Activated CD4-positive, alpha-beta memory T cell treated with anti-CD3 and anti-CD28 coated beads, Interleukin-2, amount 10 ng/mL, durations not matched to agents 7 days and 5 days (primary cell): ENCODE data around the gene RAB7B. TPM values are rescaled to one million over a fixed set of nuclear protein-coding genes. Genes with fewer than 3 reads are reported as not detected.

ENCODE experiments used
- CTCF ChIA-PET: fragments of 350-600 bp; sonication (Branson Sonifier 250); formaldehyde crosslinking; loops from one replicate; lab custom pipeline; 2021; ENCODE audit warnings: antibody characterized with exemption, inconsistent platforms; lab: Charles Lee
- POLR2A ChIA-PET: fragments of 350-600 bp; sonication (Branson Sonifier 250); formaldehyde crosslinking; loops from one replicate; lab custom pipeline; 2021; ENCODE audit warnings: antibody characterized with exemption; lab: Charles Lee
- DNase-seq: peaks from one replicate; pipeline ENCODE4 v3.0.0-alpha.2; 2020
- H3K27ac Mint-ChIP-seq: one replicate; pipeline ENCODE4 v1.8.0; 2021; ENCODE audit warnings: mild to moderate bottlenecking, mixed read lengths
- H3K27me3 Mint-ChIP-seq: one replicate; pipeline ENCODE4 v1.8.0; 2021; ENCODE audit warnings: mixed read lengths
- H3K36me3 Mint-ChIP-seq: one replicate; pipeline ENCODE4 v1.8.0; 2021; ENCODE audit warnings: low read depth, mixed read lengths
- H3K4me1 Mint-ChIP-seq: one replicate; pipeline ENCODE4 v1.8.0; 2021; ENCODE audit warnings: mixed read lengths
- H3K4me3 Mint-ChIP-seq: one replicate; pipeline ENCODE4 v1.8.0; 2021; ENCODE audit warnings: mild to moderate bottlenecking, mixed read lengths
- H3K9me3 Mint-ChIP-seq: one replicate; pipeline ENCODE4 v1.8.0; 2021; ENCODE audit warnings: mixed read lengths
- total RNA-seq, 2 experiments: library from RNA; stranded (reverse); gene quantifications; one replicate each; pipeline ENCODE4 v1.2.3, GENCODE V29; 2021

The RAB7B gene
- total RNA-seq, 2 experiments from 2014 or later = not detected

- CTCF ChIA-PET = interaction anchor here (1.1 to 6.5 kb wide), 7 partner anchors 10 to 328 kb away, joined by 3 to 46 read pairs (median 3); no protein-coding TSS in a partner anchor
- DNase-seq = no peak
- Mint-ChIP-seq H3K27me3 (peaks cover 16% of the 10 kb centered on the region), H3K4me1 (no peaks in the 10 kb centered on the region), H3K9me3 (peaks cover 5% of the 10 kb centered on the region), H3K27ac (no peak overlapping the region), H3K4me3 (no peak overlapping the region), H3K36me3 (no peaks in the 10 kb centered on the region)
- POLR2A ChIA-PET = no interaction called here
Observed at GRCh38 chr1:205986861-205987260, 16.3 kb downstream of the RAB7B start.

- Mint-ChIP-seq H3K4me3 (no peak overlapping the region), H3K36me3 (no peaks in the 10 kb centered on the region), H3K27me3 (peaks cover 13% of the 10 kb centered on the region), H3K9me3 (peaks cover 5% of the 10 kb centered on the region), H3K27ac (no peak overlapping the region), H3K4me1 (no peaks in the 10 kb centered on the region)
- no peak for DNase-seq
- ChIA-PET CTCF (interaction anchor here (1.0 to 6.5 kb wide), 9 partner anchors 9 to 328 kb away, joined by 3 to 46 read pairs (median 5); no protein-coding TSS in a partner anchor), POLR2A (no interaction called here)
Observed at GRCh38 chr1:205986292-205986691, 16.9 kb downstream of the RAB7B start.

- Mint-ChIP-seq H3K9me3 (peaks cover 5% of the 10 kb centered on the region), H3K36me3 (no peaks in the 10 kb centered on the region), H3K27me3 (peaks cover 12% of the 10 kb centered on the region), H3K27ac (no peak overlapping the region), H3K4me3 (no peak overlapping the region), H3K4me1 (no peaks in the 10 kb centered on the region)
- CTCF ChIA-PET = interaction anchor here (0.6 to 6.5 kb wide), 10 partner anchors 8 to 393 kb away, joined by 3 to 46 read pairs (median 4); no protein-coding TSS in a partner anchor
- POLR2A ChIA-PET = no interaction called here
- DNase-seq = no peak
Observed at GRCh38 chr1:205985330-205986005, 17.7 kb downstream of the RAB7B start.

- H3K4me1 Mint-ChIP-seq = no peaks in the 10 kb centered on the region
- H3K27me3 Mint-ChIP-seq = peaks cover 7% of the 10 kb centered on the region
- H3K36me3 Mint-ChIP-seq = no peaks in the 10 kb centered on the region
- CTCF ChIA-PET = interaction anchor here (0.7 to 6.5 kb wide), 4 partner anchors 121 to 209 kb away, joined by 3 to 46 read pairs (median 3); partner anchors contain the start of gene RAB29
- POLR2A ChIA-PET = no interaction called here
- H3K4me3 Mint-ChIP-seq = no peak overlapping the region
- peak; percentile 29 for DNase-seq
- H3K9me3 Mint-ChIP-seq = peaks cover 5% of the 10 kb centered on the region
- H3K27ac Mint-ChIP-seq = no peak overlapping the region
Observed at GRCh38 chr1:205983925-205984725, 19.1 kb downstream of the RAB7B start.

- no peaks in the 10 kb centered on the region for H3K4me1 Mint-ChIP-seq
- CTCF ChIA-PET = interaction anchor here (1.2 to 6.5 kb wide), 3 partner anchors 62 to 189 kb away, joined by 4 to 46 read pairs (median 5); no protein-coding TSS in a partner anchor
- POLR2A ChIA-PET = no interaction called here
- no peak for DNase-seq
- H3K27me3 Mint-ChIP-seq = peaks cover 9% of the 10 kb centered on the region
- H3K36me3 Mint-ChIP-seq = no peaks in the 10 kb centered on the region
- H3K27ac Mint-ChIP-seq = no peak overlapping the region
- peaks cover 5% of the 10 kb centered on the region for H3K9me3 Mint-ChIP-seq
- no peak overlapping the region for H3K4me3 Mint-ChIP-seq
Observed at GRCh38 chr1:205981257-205981656, 21.9 kb downstream of the RAB7B start.

- no peaks in the 10 kb centered on the region for H3K4me1 Mint-ChIP-seq
- peaks cover 5% of the 10 kb centered on the region for H3K9me3 Mint-ChIP-seq
- CTCF ChIA-PET = interaction anchor here (1.2 kb wide), 1 partner anchor 61 kb away, joined by 4 read pairs; no protein-coding TSS in a partner anchor
Observed at GRCh38 chr1:205980237-205980870, 22.8 kb downstream of the RAB7B start.

GRCh38 chr1:205979301-205979700, 23.9 kb downstream of the RAB7B start:
- POLR2A ChIA-PET = no interaction called here
- H3K4me1 Mint-ChIP-seq = no peaks in the 10 kb centered on the region
- peaks cover 9% of the 10 kb centered on the region for H3K27me3 Mint-ChIP-seq
- H3K27ac Mint-ChIP-seq = no peak overlapping the region
- DNase-seq = no peak
- H3K36me3 Mint-ChIP-seq = no peaks in the 10 kb centered on the region
- CTCF ChIA-PET = interaction anchor here (4.2 kb wide), 1 partner anchor 187 kb away, joined by 118 read pairs; no protein-coding TSS in a partner anchor
- H3K9me3 Mint-ChIP-seq = peaks cover 14% of the 10 kb centered on the region
- no peak overlapping the region for H3K4me3 Mint-ChIP-seq

More at GRCh38 chr1:205980237-205980870, 22.8 kb downstream of the RAB7B start:
- H3K27ac Mint-ChIP-seq = no peak overlapping the region
- POLR2A ChIA-PET = no interaction called here
- H3K27me3 Mint-ChIP-seq = peaks cover 9% of the 10 kb centered on the region
- no peaks in the 10 kb centered on the region for H3K36me3 Mint-ChIP-seq
- no peak for DNase-seq
- H3K4me3 Mint-ChIP-seq = no peak overlapping the region

- POLR2A ChIA-PET = no interaction called here
- Mint-ChIP-seq H3K9me3 (peaks cover 21% of the 10 kb centered on the region), H3K36me3 (no peaks in the 10 kb centered on the region), H3K27me3 (peaks cover 9% of the 10 kb centered on the region), H3K27ac (no peak overlapping the region), H3K4me3 (no peak overlapping the region), H3K4me1 (no peaks in the 10 kb centered on the region)
- DNase-seq = no peak
- CTCF ChIA-PET = interaction anchor here (0.8 to 4.2 kb wide), 5 partner anchors 8 to 201 kb away, joined by 3 to 118 read pairs (median 32); no protein-coding TSS in a partner anchor
Observed at GRCh38 chr1:205978676-205979075, 24.5 kb downstream of the RAB7B start.

GRCh38 chr1:205977402-205978014, 25.7 kb downstream of the RAB7B start:
- DNase-seq = peak; percentile 76
- ChIA-PET POLR2A (interaction anchor here (0.7 to 1.2 kb wide), 5 partner anchors 127 to 319 kb away, joined by 3 to 5 read pairs (median 4); partner anchors contain the start of gene PM20D1), CTCF (interaction anchor here (0.6 to 4.2 kb wide), 69 partner anchors 9 to 691 kb away, joined by 3 to 118 read pairs (median 4); partner anchors contain the start of genes PM20D1, RAB29 and RAB7B)
- Mint-ChIP-seq H3K4me1 (no peaks in the 10 kb centered on the region), H3K4me3 (no peak overlapping the region), H3K36me3 (no peaks in the 10 kb centered on the region), H3K27me3 (peaks cover 9% of the 10 kb centered on the region), H3K27ac (no peak overlapping the region), H3K9me3 (peaks cover 21% of the 10 kb centered on the region)

- Mint-ChIP-seq H3K27ac (no peak overlapping the region), H3K9me3 (peaks cover 17% of the 10 kb centered on the region)
- CTCF ChIA-PET = interaction anchor here (0.6 to 4.2 kb wide), 69 partner anchors 9 to 691 kb away, joined by 3 to 118 read pairs (median 4); partner anchors contain the start of genes PM20D1, RAB29 and RAB7B
Observed at GRCh38 chr1:205976708-205977401, 26.3 kb downstream of the RAB7B start.

GRCh38 chr1:205976036-205976435, 27.2 kb downstream of the RAB7B start:
- CTCF ChIA-PET = interaction anchor here (1.9 to 4.2 kb wide), 5 partner anchors 11 to 316 kb away, joined by 4 to 118 read pairs (median 79); no protein-coding TSS in a partner anchor
- no peaks in the 10 kb centered on the region for H3K36me3 Mint-ChIP-seq
- peaks cover 16% of the 10 kb centered on the region for H3K9me3 Mint-ChIP-seq
- no peaks in the 10 kb centered on the region for H3K4me1 Mint-ChIP-seq
- no peak for DNase-seq
- H3K4me3 Mint-ChIP-seq = no peak overlapping the region
- H3K27me3 Mint-ChIP-seq = peaks cover 2% of the 10 kb centered on the region
- no peak overlapping the region for H3K27ac Mint-ChIP-seq
- POLR2A ChIA-PET = no interaction called here

More at GRCh38 chr1:205976708-205977401, 26.3 kb downstream of the RAB7B start:
- H3K27me3 Mint-ChIP-seq = peaks cover 4% of the 10 kb centered on the region
- no peaks in the 10 kb centered on the region for H3K4me1 Mint-ChIP-seq
- no peak overlapping the region for H3K4me3 Mint-ChIP-seq
- H3K36me3 Mint-ChIP-seq = no peaks in the 10 kb centered on the region
- POLR2A ChIA-PET = interaction anchor here (0.7 to 1.2 kb wide), 5 partner anchors 127 to 318 kb away, joined by 3 to 5 read pairs (median 4); partner anchors contain the start of gene PM20D1
- no peak for DNase-seq
